GM23338 (cell line): ENCODE data around the gene PITPNC1.

Experiments used
- CREB1 ChIP-seq: fragments of 250-450 bp; sonication (Bioruptor Pico); IDR thresholded peaks from 2 replicates; pipeline ENCODE4 v1.5.0; 2020; ENCODE audit warnings: low read depth, mild to moderate bottlenecking, moderate library complexity
- CTCF ChIP-seq, 2 experiments: fragments of 200-600 bp in 1 of 2; sonication (generic) in 1 of 2; conservative IDR thresholded peaks; 2 replicates each; pipeline versions ENCODE4 v1.5.1 to v1.6.1; 2016 to 2017; ENCODE audit warnings: antibody characterized with exemption in 2 of 2, low read depth in 2 of 2, mild to moderate bottlenecking in 2 of 2, moderate library complexity in 1 of 2
- ETS1 ChIP-seq: IDR thresholded peaks from 2 replicates; pipeline ENCODE4 v1.6.1; 2016; ENCODE audit warnings: antibody characterized with exemption
- EZH2 ChIP-seq: fragments of 200-600 bp; sonication (generic); IDR thresholded peaks from one replicate; pipeline ENCODE4 v1.8.0; 2017; ENCODE audit warnings: antibody characterized with exemption, mild to moderate bottlenecking, low read depth; ENCODE audit not compliant: unreplicated experiment
- EZH2phosphoT487 ChIP-seq: fragments of 200-600 bp; sonication (generic); IDR thresholded peaks from one replicate; pipeline ENCODE4 v1.8.1; 2018; ENCODE audit warnings: antibody characterized with exemption; ENCODE audit not compliant: unreplicated experiment
- JUNB ChIP-seq: IDR thresholded peaks from one replicate; pipeline ENCODE4 v1.6.1; 2016; ENCODE audit warnings: antibody characterized with exemption; ENCODE audit not compliant: unreplicated experiment
- NANOG ChIP-seq: IDR thresholded peaks from 2 replicates; pipeline ENCODE4 v1.6.1; 2016; ENCODE audit warnings: antibody characterized with exemption, borderline replicate concordance
- POLR2AphosphoS5 ChIP-seq: IDR thresholded peaks from 2 replicates; pipeline ENCODE4 v1.6.1; 2016; ENCODE audit warnings: antibody characterized with exemption, low read depth
- REST ChIP-seq: IDR thresholded peaks from one replicate; pipeline ENCODE4 v1.6.1; 2018; ENCODE audit warnings: antibody characterized with exemption; ENCODE audit not compliant: unreplicated experiment
- ZNF114 ChIP-seq: fragments of 250-450 bp; sonication (Bioruptor Pico); IDR thresholded peaks from 2 replicates; pipeline ENCODE4 v1.5.0; 2020; ENCODE audit warnings: mild to moderate bottlenecking, moderate library complexity
- ZNF462 ChIP-seq: fragments of 250-450 bp; sonication (Bioruptor Pico); IDR thresholded peaks from 2 replicates; pipeline ENCODE4 v1.5.0; 2020; ENCODE audit warnings: mild to moderate bottlenecking, moderate library complexity

GRCh38 chr17:67456889-67457288 is 79.8 kb downstream of the PITPNC1 start:
- TF ChIP-seq EZH2 (no peak), CTCF (conservative IDR thresholded peaks at IDR 0.05; ENCODE audit: low read depth in 2 of 2) (no peak), JUNB (no peak), REST (no peak), EZH2phosphoT487 (no peak), POLR2AphosphoS5 (no peak), ZNF114 (no peak), CREB1 (no peak), NANOG (no peak), ZNF462 (CRISPR knock-in tag) (no peak), ETS1 (no peak)
